Amniotic epithelial cell (primary cell): ENCODE data around the gene IL1RAPL1.
A peak's percentile ranks its signal among the peaks of the same experiment; 100 is the strongest.
"Not testable (repeated sequence)": the region's sequence is repeated elsewhere in the genome, so short reads cannot be mapped to it uniquely, and the experiment has no call there.

Experiments
- DNase-seq: peaks from one replicate; pipeline ENCODE4 v3.0.0-alpha.2; 2010; ENCODE audit warnings: low read depth

Gene IL1RAPL1

GRCh38 chrX:28787206-28787605 lies 200.0 kb downstream of the IL1RAPL1 start:
- peak; percentile 84 for DNase-seq

GRCh38 chrX:28800671-28801070 lies 213.4 kb downstream of the IL1RAPL1 start:
- DNase-seq, result not testable (repeated sequence)

GRCh38 chrX:28802625-28803024 lies 215.4 kb downstream of the IL1RAPL1 start:
- DNase-seq, result no peak

GRCh38 chrX:28835991-28836390 lies 248.7 kb downstream of the IL1RAPL1 start:
- DNase-seq, result no peak

GRCh38 chrX:28843817-28844216 lies 256.6 kb downstream of the IL1RAPL1 start:
- DNase-seq, result no peak

GRCh38 chrX:28847423-28847822 lies 260.2 kb downstream of the IL1RAPL1 start:
- DNase-seq, result peak; percentile 86

GRCh38 chrX:28848707-28849106 lies 261.5 kb downstream of the IL1RAPL1 start:
- no peak for DNase-seq

GRCh38 chrX:28850955-28851354 lies 263.7 kb downstream of the IL1RAPL1 start:
- DNase-seq, result no peak

- no peak for DNase-seq
Observed at GRCh38 chrX:28851871-28852270, 264.6 kb downstream of the IL1RAPL1 start.

- peak; percentile 66 for DNase-seq
Observed at GRCh38 chrX:28854637-28855036, 267.4 kb downstream of the IL1RAPL1 start.

GRCh38 chrX:28876408-28876807 lies 289.2 kb downstream of the IL1RAPL1 start:
- DNase-seq, result no peak

GRCh38 chrX:28876901-28877300 lies 289.7 kb downstream of the IL1RAPL1 start:
- no peak for DNase-seq

GRCh38 chrX:28880136-28880535 lies 292.9 kb downstream of the IL1RAPL1 start:
- peak; percentile 84 for DNase-seq

- DNase-seq, result no peak
Observed at GRCh38 chrX:28884823-28885222, 297.6 kb downstream of the IL1RAPL1 start.

- DNase-seq, result peak; percentile 66
Observed at GRCh38 chrX:28888416-28888815, 301.2 kb downstream of the IL1RAPL1 start.

- DNase-seq, result no peak
Observed at GRCh38 chrX:28889591-28890090, 302.4 kb downstream of the IL1RAPL1 start.

GRCh38 chrX:28901637-28902036 lies 314.4 kb downstream of the IL1RAPL1 start:
- DNase-seq, result peak; percentile 8

- DNase-seq, result peak; percentile 83
Observed at GRCh38 chrX:28910487-28910886, 323.2 kb downstream of the IL1RAPL1 start.

- DNase-seq, result peak; percentile 13
Observed at GRCh38 chrX:28920153-28920943, 333.1 kb downstream of the IL1RAPL1 start.

- peak; percentile 8 for DNase-seq
Observed at GRCh38 chrX:28922106-28922505, 334.9 kb downstream of the IL1RAPL1 start.

GRCh38 chrX:28946846-28947245 lies 359.6 kb downstream of the IL1RAPL1 start:
- peak; percentile 0 for DNase-seq

- DNase-seq, result no peak
Observed at GRCh38 chrX:28960063-28960462, 372.8 kb downstream of the IL1RAPL1 start.

- no peak for DNase-seq
Observed at GRCh38 chrX:28966331-28966730, 379.1 kb downstream of the IL1RAPL1 start.

GRCh38 chrX:28969126-28969525 lies 381.9 kb downstream of the IL1RAPL1 start:
- no peak for DNase-seq
